Neural progenitor cell (in vitro differentiated cells): ENCODE measurements around the gene COA6. TPM values are rescaled to one million over a fixed set of nuclear protein-coding genes. Genes with fewer than 3 reads are reported as not detected.
"Not testable (repeated sequence)": the region's sequence is repeated elsewhere in the genome, so short reads cannot be mapped to it uniquely, and the experiment has no call there.

ENCODE experiments used
- DNase-seq: peaks from one replicate; pipeline ENCODE4 v3.0.0-alpha.2; 2016; ENCODE audit warnings: low spot score
- H2AFZ ChIP-seq: fragments of 200-600 bp; sonication (generic); replicated peaks from 2 replicates; pipeline ENCODE4 v1.6.1; 2016; ENCODE audit warnings: antibody characterized with exemption
- H3F3A ChIP-seq: fragments of 200-600 bp; sonication (generic); 2 replicates; pipeline ENCODE4 v1.6.1; 2016; ENCODE audit warnings: antibody characterized with exemption, low read depth
- H3K27ac ChIP-seq: fragments of 200-600 bp; sonication (generic); 2 replicates; pipeline ENCODE4 v1.5.1; 2016; ENCODE audit warnings: mild to moderate bottlenecking
- H3K27me3 ChIP-seq: fragments of 200-600 bp; sonication (generic); 2 replicates; pipeline ENCODE4 v1.6.1; 2016; ENCODE audit warnings: mild to moderate bottlenecking, moderate library complexity
- H3K36me3 ChIP-seq: fragments of 200-600 bp; sonication (generic); 2 replicates; pipeline ENCODE4 v1.5.1; 2016
- H3K4me1 ChIP-seq: fragments of 200-600 bp; sonication (generic); 2 replicates; pipeline ENCODE4 v1.6.1; 2016; ENCODE audit warnings: mixed run types
- H3K4me2 ChIP-seq: fragments of 200-600 bp; sonication (generic); 2 replicates; pipeline ENCODE4 v1.6.1; 2016
- H3K4me3 ChIP-seq: fragments of 200-600 bp; sonication (generic); 2 replicates; pipeline ENCODE4 v1.5.1; 2016
- H3K79me2 ChIP-seq: fragments of 200-600 bp; sonication (generic); 2 replicates; pipeline ENCODE4 v1.6.1; 2016; ENCODE audit warnings: low read depth
- H3K9ac ChIP-seq: fragments of 200-600 bp; sonication (generic); 2 replicates; pipeline ENCODE4 v1.6.1; 2016
- H3K9me3 ChIP-seq: fragments of 200-600 bp; sonication (generic); 2 replicates; pipeline ENCODE4 v1.5.1; 2016; ENCODE audit warnings: low read depth
- H4K20me1 ChIP-seq: fragments of 200-600 bp; sonication (generic); 2 replicates; pipeline ENCODE4 v1.6.1; 2016; ENCODE audit warnings: low read depth
- H3K27ac Mint-ChIP-seq: 3 replicates; pipeline ENCODE4 v1.8.0; 2021; ENCODE audit warnings: mixed read lengths
- H3K27me3 Mint-ChIP-seq: 2 replicates; pipeline ENCODE4 v1.8.0; 2022; ENCODE audit warnings: low read depth, mild to moderate bottlenecking, inconsistent platforms, moderate library complexity, mixed read lengths; ENCODE audit not compliant: insufficient read depth
- H3K36me3 Mint-ChIP-seq: 3 replicates; pipeline ENCODE4 v1.8.0; 2021; ENCODE audit warnings: mixed read lengths
- H3K4me1 Mint-ChIP-seq: 3 replicates; pipeline ENCODE4 v1.8.0; 2021; ENCODE audit warnings: mixed read lengths
- H3K4me3 Mint-ChIP-seq: 3 replicates; pipeline ENCODE4 v1.8.0; 2021; ENCODE audit warnings: mild to moderate bottlenecking, moderate library complexity, mixed read lengths
- H3K9me3 Mint-ChIP-seq: 3 replicates; pipeline ENCODE4 v1.8.0; 2020; ENCODE audit warnings: mixed read lengths
- CTCF ChIP-seq: fragments of 200-600 bp; sonication (generic); IDR thresholded peaks from 2 replicates; pipeline ENCODE4 v1.5.1; 2017; ENCODE audit warnings: antibody characterized with exemption, mild to moderate bottlenecking
- EZH2 ChIP-seq: fragments of 200-600 bp; sonication (generic); IDR thresholded peaks from 2 replicates; pipeline ENCODE4 v1.6.1; 2017; ENCODE audit warnings: antibody characterized with exemption, mild to moderate bottlenecking, moderate library complexity
- EZH2phosphoT487 ChIP-seq: fragments of 200-600 bp; sonication (generic); IDR thresholded peaks from 2 replicates; pipeline ENCODE4 v1.6.1; 2017; ENCODE audit warnings: antibody characterized with exemption
- total RNA-seq: library from RNA; depleted of rRNA; stranded (reverse); fragments of >200 nt; gene quantifications from 2 replicates; pipeline ENCODE4 v1.2.3, GENCODE V29; 2015; ENCODE audit warnings: low replicate concordance

Gene COA6
- total RNA-seq, 1 donor from 2014 or later = 36.0 TPM

- Histone ChIP-seq H3K36me3 (no peaks in the 10 kb centered on the region), H3K4me1 (no peaks in the 10 kb centered on the region), H3K27me3 (no peaks in the 10 kb centered on the region), H3K27ac (no peak overlapping the region), H3K79me2 (no peaks in the 10 kb centered on the region), H3K9me3 (no peaks in the 10 kb centered on the region), H3K9ac (no peak overlapping the region), H3K4me2 (no peak overlapping the region), H3F3A (no peaks in the 10 kb centered on the region), H2AFZ (no peak overlapping the region), H4K20me1 (no peaks in the 10 kb centered on the region), H3K4me3 (no peak overlapping the region)
- Mint-ChIP-seq H3K9me3 (no peaks in the 10 kb centered on the region), H3K27ac (no peak overlapping the region), H3K27me3 (peaks cover 2% of the 10 kb centered on the region), H3K36me3 (no peaks in the 10 kb centered on the region), H3K4me1 (no peaks in the 10 kb centered on the region), H3K4me3 (no peak overlapping the region)
- no peak for DNase-seq
- TF ChIP-seq EZH2phosphoT487 = no peak
- TF ChIP-seq EZH2 = no peak
- TF ChIP-seq CTCF = no peak
These were observed 17.3 kb upstream of the COA6 start for GRCh38 chr1:234355782-234356510.

GRCh38 chr1:234356615-234357269, 16.5 kb upstream of the COA6 start:
- H3K27ac ChIP-seq, H4K20me1 ChIP-seq, H3K4me3 ChIP-seq, DNase-seq, H3K9ac ChIP-seq, H3K4me1 Mint-ChIP-seq, H3K27ac Mint-ChIP-seq, H3K9me3 ChIP-seq, H3K9me3 Mint-ChIP-seq, H3K79me2 ChIP-seq, H3K27me3 ChIP-seq, H2AFZ ChIP-seq, H3K4me2 ChIP-seq, H3F3A ChIP-seq, H3K4me1 ChIP-seq, H3K36me3 Mint-ChIP-seq, H3K27me3 Mint-ChIP-seq, H3K4me3 Mint-ChIP-seq, H3K36me3 ChIP-seq: not testable (repeated sequence)

- H3K4me3 ChIP-seq = no peak overlapping the region
- H3K9me3 Mint-ChIP-seq = no peaks in the 10 kb centered on the region
- H3K27me3 ChIP-seq = no peaks in the 10 kb centered on the region
- H3K4me1 Mint-ChIP-seq = no peaks in the 10 kb centered on the region
- H4K20me1 ChIP-seq = no peaks in the 10 kb centered on the region
- H3K9me3 ChIP-seq = no peaks in the 10 kb centered on the region
- H3K9ac ChIP-seq = no peak overlapping the region
- H3K4me2 ChIP-seq = no peak overlapping the region
- H3K27ac Mint-ChIP-seq = no peak overlapping the region
- H3F3A ChIP-seq = no peaks in the 10 kb centered on the region
- DNase-seq = no peak
- H3K27ac ChIP-seq = no peak overlapping the region
- no peak overlapping the region for H3K4me3 Mint-ChIP-seq
- no peaks in the 10 kb centered on the region for H3K36me3 ChIP-seq
- TF ChIP-seq CTCF = no peak
- TF ChIP-seq EZH2phosphoT487 = no peak
- no peak for TF ChIP-seq EZH2
- H3K79me2 ChIP-seq = no peaks in the 10 kb centered on the region
- H3K27me3 Mint-ChIP-seq = peaks cover 2% of the 10 kb centered on the region
- H2AFZ ChIP-seq = no peak overlapping the region
- H3K4me1 ChIP-seq = no peaks in the 10 kb centered on the region
- H3K36me3 Mint-ChIP-seq = no peaks in the 10 kb centered on the region
These were observed 15.4 kb upstream of the COA6 start for GRCh38 chr1:234357831-234358230.

- H3K27me3 ChIP-seq = no peaks in the 10 kb centered on the region
- H3K9ac ChIP-seq = no peak overlapping the region
- no peak for DNase-seq
- H3K36me3 Mint-ChIP-seq = no peaks in the 10 kb centered on the region
- H3K4me1 Mint-ChIP-seq = no peaks in the 10 kb centered on the region
- H3K27ac ChIP-seq = no peak overlapping the region
- H4K20me1 ChIP-seq = no peaks in the 10 kb centered on the region
- H3K4me3 Mint-ChIP-seq = no peak overlapping the region
- no peak overlapping the region for H3K27ac Mint-ChIP-seq
- no peaks in the 10 kb centered on the region for H3K36me3 ChIP-seq
- no peak for TF ChIP-seq EZH2phosphoT487
- no peak for TF ChIP-seq EZH2
- TF ChIP-seq CTCF = no peak
- H3K4me2 ChIP-seq = no peak overlapping the region
- H3K27me3 Mint-ChIP-seq = peaks cover 2% of the 10 kb centered on the region
- H3K9me3 Mint-ChIP-seq = no peaks in the 10 kb centered on the region
- no peaks in the 10 kb centered on the region for H3F3A ChIP-seq
- no peak overlapping the region for H2AFZ ChIP-seq
- no peak overlapping the region for H3K4me3 ChIP-seq
- H3K79me2 ChIP-seq = no peaks in the 10 kb centered on the region
- no peaks in the 10 kb centered on the region for H3K4me1 ChIP-seq
- no peaks in the 10 kb centered on the region for H3K9me3 ChIP-seq
These were observed 12.1 kb upstream of the COA6 start for GRCh38 chr1:234361102-234361603.
